H1 (cell line): Measurements from ENCODE around the gene PKP1. TPM values are rescaled to one million over a fixed set of nuclear protein-coding genes. Genes with fewer than 3 reads are reported as not detected.

ENCODE experiments used
- CTCF ChIA-PET: fragments of 300-600 bp; sonication (Branson Sonifier 250); formaldehyde crosslinking; loops from one replicate; lab custom pipeline; 2021; ENCODE audit not compliant: partially characterized antibody; lab: Charles Lee
- POLR2A ChIA-PET: fragments of 300-600 bp; sonication (Branson Sonifier 250); formaldehyde crosslinking; loops from one replicate; lab custom pipeline; 2021; ENCODE audit warnings: inconsistent platforms; ENCODE audit not compliant: partially characterized antibody; lab: Charles Lee
- DNase-seq, 2 experiments: peaks; one replicate each; pipeline versions ENCODE4 v3.0.0 to v3.0.0-alpha.2; 2010 to 2022; ENCODE audit warnings: low spot score in 2 of 2, low read depth in 1 of 2, mixed read lengths in 1 of 2
- FAIRE-seq: peaks from 2 replicates; lab custom pipeline; 2011; peaks lifted over from hg19 to GRCh38; lab: Jason Lieb, UNC
- H2AFZ ChIP-seq: 2 replicates; pipeline ENCODE4 v1.8.1; 2012; ENCODE audit warnings: low read length, inconsistent platforms
- H2AK5ac ChIP-seq: 2 replicates; pipeline ENCODE4 v1.6.1; 2013; ENCODE audit warnings: low read depth, low read length
- H2BK120ac ChIP-seq: replicated peaks from 2 replicates; pipeline ENCODE3; 2013; ENCODE audit warnings: low read depth, low read length, inconsistent platforms
- H2BK12ac ChIP-seq: 2 replicates; pipeline ENCODE4 v1.6.1; 2013; ENCODE audit warnings: low read depth, low read length
- H2BK15ac ChIP-seq: 2 replicates; pipeline ENCODE4 v1.6.1; 2013; ENCODE audit warnings: low read length
- H2BK20ac ChIP-seq: 2 replicates; pipeline ENCODE4 v1.6.1; 2013; ENCODE audit warnings: low read length
- H2BK5ac ChIP-seq: 2 replicates; pipeline ENCODE4 v1.6.1; 2013; ENCODE audit warnings: low read depth, low read length
- H3K14ac ChIP-seq: 2 replicates; pipeline ENCODE4 v1.6.1; 2013; ENCODE audit warnings: inconsistent platforms; ENCODE audit not compliant: insufficient read length
- H3K18ac ChIP-seq: 2 replicates; pipeline ENCODE4 v1.6.1; 2013; ENCODE audit warnings: low read length; ENCODE audit errors: extremely low read depth
- H3K23ac ChIP-seq: 2 replicates; pipeline ENCODE4 v1.6.1; 2013; ENCODE audit warnings: inconsistent platforms; ENCODE audit not compliant: insufficient read length
- H3K23me2 ChIP-seq: 2 replicates; pipeline ENCODE4 v1.6.1; 2013; ENCODE audit warnings: low read depth, low read length
- H3K27ac ChIP-seq: 2 replicates; pipeline ENCODE4 v1.6.1; 2011; ENCODE audit warnings: low read depth, low read length, inconsistent platforms
- H3K27me3 ChIP-seq, 4 experiments: replicated peaks in 1 of 4; 1 replicate in 1 of 4; 2 replicates in 3 of 4; pipeline versions ENCODE4 v1.6.1 to v1.8.1; 2011 to 2013; ENCODE audit warnings: low read length in 3 of 4, mild to moderate bottlenecking in 3 of 4, inconsistent platforms in 2 of 4, mixed read lengths in 2 of 4, moderate library complexity in 1 of 4; ENCODE audit not compliant: control insufficient read depth in 3 of 4, insufficient read depth in 3 of 4; ENCODE audit errors: extremely low read depth in 1 of 4
- H3K36me3 ChIP-seq, 4 experiments: 2 replicates each; pipeline versions ENCODE4 v1.6.1 to v1.8.1; 2011 to 2013; ENCODE audit warnings: mild to moderate bottlenecking in 4 of 4, low read length in 3 of 4, moderate library complexity in 2 of 4, control low read depth in 1 of 4, inconsistent platforms in 1 of 4; ENCODE audit not compliant: insufficient read depth in 4 of 4, control insufficient read depth in 2 of 4
- H3K4ac ChIP-seq: replicated peaks from 2 replicates; pipeline ENCODE3; 2013; ENCODE audit warnings: low read length, low read depth, mixed read lengths, inconsistent platforms; ENCODE audit not compliant: insufficient read length
- H3K4me1 ChIP-seq, 4 experiments: replicated peaks in 1 of 4; 1 replicate in 1 of 4; 2 replicates in 3 of 4; pipeline versions ENCODE4 v1.6.1 to v1.8.1; 2011 to 2013; ENCODE audit warnings: low read length in 3 of 4, inconsistent platforms in 2 of 4, mixed read lengths in 1 of 4; ENCODE audit not compliant: insufficient read depth in 4 of 4, control insufficient read depth in 3 of 4
- H3K4me2 ChIP-seq, 2 experiments: 2 replicates each; pipeline versions ENCODE4 v1.6.1 to v1.8.1; 2011 to 2013; ENCODE audit warnings: low read depth in 2 of 2, low read length in 2 of 2, control low read depth in 1 of 2, inconsistent platforms in 1 of 2, mild to moderate bottlenecking in 1 of 2; ENCODE audit not compliant: insufficient read depth in 1 of 2
- H3K4me3 ChIP-seq, 4 experiments: fragments of 200-600, 300-600 bp in 1 of 4; sonication (generic), shearing (Covaris generic), sonication (Bioruptor Twin) in 1 of 4; 2 replicates each; pipeline versions ENCODE4 v1.5.1 to v1.8.1; 2011 to 2016; ENCODE audit warnings: low read length in 4 of 4, low read depth in 3 of 4, control low read depth in 2 of 4, inconsistent platforms in 2 of 4, mild to moderate bottlenecking in 2 of 4, mixed read lengths in 1 of 4, moderate library complexity in 1 of 4; ENCODE audit not compliant: insufficient read depth in 2 of 4; ENCODE audit errors: extremely low read depth in 1 of 4
- H3K56ac ChIP-seq: replicated peaks from 2 replicates; pipeline ENCODE3; 2013; ENCODE audit warnings: low read depth, mild to moderate bottlenecking, mixed read lengths, low read length, inconsistent platforms; ENCODE audit not compliant: insufficient read length
- H3K79me1 ChIP-seq: 2 replicates; pipeline ENCODE4 v1.6.1; 2013; ENCODE audit warnings: low read depth, low read length, control low read depth
- H3K79me2 ChIP-seq, 2 experiments: 2 replicates each; pipeline versions ENCODE4 v1.6.1 to v1.8.1; 2012 to 2013; ENCODE audit warnings: low read length in 2 of 2, mild to moderate bottlenecking in 2 of 2, inconsistent platforms in 1 of 2; ENCODE audit not compliant: insufficient read depth in 2 of 2, control insufficient read depth in 1 of 2
- H3K9ac ChIP-seq, 4 experiments: replicated peaks in 1 of 4; 1 replicate in 1 of 4; 2 replicates in 3 of 4; pipeline versions ENCODE4 v1.6.1 to v1.8.1; 2011 to 2013; ENCODE audit warnings: low read depth in 3 of 4, low read length in 3 of 4, control low read depth in 2 of 4, mild to moderate bottlenecking in 2 of 4, moderate library complexity in 2 of 4, inconsistent platforms in 1 of 4; ENCODE audit errors: extremely low read depth in 1 of 4
- H3K9me3 ChIP-seq, 2 experiments: 2 replicates each; pipeline versions ENCODE4 v1.6.1 to v1.8.1; 2012 to 2013; ENCODE audit warnings: mild to moderate bottlenecking in 2 of 2, moderate library complexity in 2 of 2, control low read depth in 1 of 2, inconsistent platforms in 1 of 2, low read depth in 1 of 2, low read length in 1 of 2, mixed read lengths in 1 of 2; ENCODE audit not compliant: insufficient read depth in 2 of 2
- H4K20me1 ChIP-seq, 2 experiments: replicated peaks in 1 of 2; 2 replicates each; pipeline versions ENCODE3 to v1.8.1; 2011 to 2013; ENCODE audit warnings: inconsistent platforms in 2 of 2, low read length in 2 of 2, mild to moderate bottlenecking in 1 of 2; ENCODE audit not compliant: insufficient read depth in 2 of 2, control insufficient read depth in 1 of 2
- H4K5ac ChIP-seq: 2 replicates; pipeline ENCODE4 v1.6.1; 2013; ENCODE audit warnings: low read length, low read depth, mixed read lengths, inconsistent platforms; ENCODE audit not compliant: insufficient read length
- H4K8ac ChIP-seq: 2 replicates; pipeline ENCODE4 v1.8.0; 2013; ENCODE audit warnings: mild to moderate bottlenecking, moderate library complexity, low read length, inconsistent platforms; ENCODE audit not compliant: insufficient read depth; ENCODE audit errors: extremely low read depth
- H4K91ac ChIP-seq: replicated peaks from 2 replicates; pipeline ENCODE3; 2013; ENCODE audit warnings: low read length, mixed read lengths, inconsistent platforms; ENCODE audit not compliant: insufficient read length
- EZH2 ChIP-seq: fragments of 200-600 bp; sonication (generic); IDR thresholded peaks from 2 replicates; pipeline ENCODE4 v1.7.1; 2012; ENCODE audit warnings: low read depth, mild to moderate bottlenecking, moderate library complexity, low read length, inconsistent platforms; ENCODE audit not compliant: severe bottlenecking
- GTF2F1 ChIP-seq: IDR thresholded peaks from 2 replicates; pipeline ENCODE4 v1.6.1; 2012; ENCODE audit warnings: low read depth, low read length, improper control_type of control experiment, borderline replicate concordance
- JUN ChIP-seq: IDR thresholded peaks from 2 replicates; pipeline ENCODE4 v1.6.1; 2011; ENCODE audit warnings: low read depth, mild to moderate bottlenecking, improper control_type of control experiment, low read length
- MAFK ChIP-seq: IDR thresholded peaks from 2 replicates; pipeline ENCODE4 v1.6.1; 2012; ENCODE audit warnings: low read depth, mild to moderate bottlenecking, improper control_type of control experiment, low read length
- POLR2A ChIP-seq, 2 experiments: IDR thresholded peaks; 1 replicate in 1 of 2; 2 replicates in 1 of 2; pipeline ENCODE4 v1.6.1; 2011; ENCODE audit warnings: low read depth in 2 of 2, low read length in 2 of 2, mild to moderate bottlenecking in 2 of 2; ENCODE audit errors: control extremely low read depth in 1 of 2
- POU5F1 ChIP-seq: IDR thresholded peaks from 2 replicates; pipeline ENCODE4 v1.6.1; 2011; ENCODE audit warnings: low read depth, mild to moderate bottlenecking, low read length, moderate library complexity
- RFX5 ChIP-seq: IDR thresholded peaks from 2 replicates; pipeline ENCODE4 v1.6.1; 2011; ENCODE audit warnings: low read depth, low read length, improper control_type of control experiment, borderline replicate concordance
- SIN3A ChIP-seq, 2 experiments: IDR thresholded peaks in 1 of 2; conservative IDR thresholded peaks in 1 of 2; 2 replicates each; pipeline ENCODE4 v1.6.1; 2011 to 2012; ENCODE audit warnings: low read length in 2 of 2, improper control_type of control experiment in 1 of 2, low read depth in 1 of 2, mild to moderate bottlenecking in 1 of 2
- SP1 ChIP-seq: IDR thresholded peaks from 2 replicates; pipeline ENCODE4 v1.6.1; 2011; ENCODE audit warnings: low read depth, low read length
- SP4 ChIP-seq: IDR thresholded peaks from 2 replicates; pipeline ENCODE4 v1.6.1; 2012; ENCODE audit warnings: low read length, inconsistent platforms
- TAF1 ChIP-seq: IDR thresholded peaks from 2 replicates; pipeline ENCODE4 v1.6.1; 2011; ENCODE audit warnings: mild to moderate bottlenecking, low read depth, low read length
- TAF7 ChIP-seq: optimal IDR thresholded peaks from 2 replicates; pipeline ENCODE3; 2011; ENCODE audit warnings: low read depth, mild to moderate bottlenecking, inconsistent platforms, low read length, moderate library complexity, borderline replicate concordance
- WGBS, 2 experiments: shearing (Covaris generic) in 1 of 2; methylation state at CpG; one replicate each; pipeline versions ENCODE4 v1.1.6 to v1.1.7; 2013 to 2015; ENCODE audit warnings: low lambda C conversion rate in 2 of 2, mixed read lengths in 2 of 2, inconsistent platforms in 1 of 2, low coverage in 1 of 2, missing lambda C conversion rate in 1 of 2; ENCODE audit not compliant: insufficient replicate concordance in 2 of 2, insufficient coverage in 1 of 2, insufficient read length in 1 of 2; ENCODE audit errors: extremely low coverage in 1 of 2, missing lambda C conversion rate in 1 of 2; 5-methylcytosine and 5-hydroxymethylcytosine counted together
- polyA plus RNA-seq, 7 experiments: library from polyadenylated mRNA; depleted of rRNA in 3 of 7; stranded (reverse) in 5 of 7; unstranded in 2 of 7; fragments of >200 nt in 5 of 7; fragments of 200-250 nt in 2 of 7; gene quantifications; 1 replicate in 5 of 7; 2 replicates in 1 of 7; 4 replicates in 1 of 7; pipeline versions ENCODE4 v1.2.1 to v1.2.3, GENCODE V29; 2011 to 2013; ENCODE audit warnings: missing spikeins in 2 of 7, mixed read lengths in 2 of 7
- total RNA-seq: library from RNA; stranded (reverse); fragmentation: NEBNext Ultra II Directional; extraction: Animal tissue kit (Norgen Biotek cat#: 25700); gene quantifications from 2 replicates; pipeline ENCODE4 v1.2.1, GENCODE V29; 2021

Gene PKP1
- total and polyA plus RNA-seq, 2 of the 8 experiments (the other 6 are each of a cell fraction or from before 2014, with no cell fraction given): 0.21 to 0.95 TPM

DNA sequence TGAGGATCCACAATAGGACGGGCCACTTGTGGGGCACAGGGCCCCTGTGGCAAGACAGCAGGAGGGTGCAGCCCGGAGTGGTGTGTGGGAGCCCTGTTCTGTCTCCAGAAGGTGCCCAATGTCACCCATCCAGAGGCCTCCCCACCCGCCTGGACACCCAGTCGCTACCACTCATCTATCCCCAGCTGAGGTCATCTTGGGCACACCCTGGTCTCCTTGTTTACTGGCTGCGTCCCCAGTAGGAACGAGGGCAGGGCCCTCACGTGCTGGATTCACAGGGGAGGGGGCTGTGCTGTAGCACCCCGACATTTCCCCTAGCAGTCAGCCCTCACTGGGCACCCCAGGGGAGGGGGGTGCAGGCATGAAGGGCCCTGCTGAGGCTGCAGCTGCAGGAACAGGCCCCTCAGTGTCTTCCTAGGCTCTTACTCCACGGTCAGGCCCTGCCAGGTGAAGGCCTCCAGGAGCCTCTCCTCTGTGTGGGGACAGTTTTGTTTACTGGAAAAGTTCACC, 96.5 kb downstream of the PKP1 start:
- H3K23me2 ChIP-seq: peaks cover 2% of the 10 kb centered on the region; the same call in 1 of the 2 replicates
- H3K79me2 ChIP-seq: no peaks in the 10 kb centered on the region
- H3K56ac ChIP-seq: no peak overlapping the region
- H2BK5ac ChIP-seq: no peak overlapping the region
- no peak overlapping the region; the same call in 1 of the 2 replicates for H3K18ac ChIP-seq
- no peak overlapping the region for H3K9ac ChIP-seq
- no peak overlapping the region for H3K4me2 ChIP-seq
- CTCF ChIA-PET: interaction anchor here (5.0 to 17.6 kb wide), 4 partner anchors 11 to 32 kb away, joined by 26 to 371 read pairs (median 216); partner anchors contain the start of gene LAD1
- H3K4me1 ChIP-seq: peaks cover 9 to 31% (median 23%) of the 10 kb centered on the region in 4 experiments
- H3K27ac ChIP-seq: no peak overlapping the region
- WGBS, 2 experiments: 93% methylated on average over 9 of the region's 9 CpGs; no CpG with 5 or more reads in 1 of the 2 experiments
- H4K5ac ChIP-seq: no peak overlapping the region
- no peak overlapping the region for H2BK20ac ChIP-seq
- H4K20me1 ChIP-seq: no peaks in the 10 kb centered on the region
- POLR2A ChIA-PET: interaction anchor here (1.1 to 1.5 kb wide), 3 partner anchors 16 to 28 kb away, joined by 3 to 5 read pairs (median 3); no protein-coding TSS in a partner anchor
- FAIRE-seq: no peak
- H3K23ac ChIP-seq: no peak overlapping the region
- no peak overlapping the region for H2BK120ac ChIP-seq
- no peaks in the 10 kb centered on the region; the same call in 1 of the 2 replicates for H3K79me1 ChIP-seq
- no peak overlapping the region for H2BK12ac ChIP-seq
- H3K36me3 ChIP-seq: no peaks in the 10 kb centered on the region
- no peak overlapping the region for H3K4ac ChIP-seq
- no peaks in the 10 kb centered on the region for H3K27me3 ChIP-seq
- H3K14ac ChIP-seq: no peak overlapping the region
- no peak overlapping the region for H3K4me3 ChIP-seq
- no peak overlapping the region for H2AFZ ChIP-seq
- H3K9me3 ChIP-seq: no peaks in the 10 kb centered on the region
- H2BK15ac ChIP-seq: no peak overlapping the region
- H4K91ac ChIP-seq: no peak overlapping the region
- H4K8ac ChIP-seq: no peak overlapping the region
- no peak overlapping the region for H2AK5ac ChIP-seq
- DNase-seq: no peak
- TF ChIP-seq POLR2A (IDR thresholded peaks at IDR 0.05; ENCODE audit: control extremely low read depth in 1 of 2, low read depth in 2 of 2, low read length in 2 of 2) (no peak), JUN (no peak), SIN3A (conservative IDR thresholded peaks at IDR 0.05 in 1 of 2, IDR thresholded peaks at IDR 0.05 in 1 of 2; ENCODE audit: low read depth in 1 of 2, low read length in 2 of 2) (no peak), RFX5 (no peak), TAF1 (no peak), POU5F1 (no peak), TAF7 (no peak), SP1 (no peak), GTF2F1 (no peak), MAFK (no peak), EZH2 (no peak), SP4 (no peak)
